Psoas muscle (tissue), 8 donors: ENCODE measurements around the gene SYNPR. TPM values are rescaled to one million over a fixed set of nuclear protein-coding genes. Genes with fewer than 3 reads are reported as not detected.

ENCODE experiments used
- ATAC-seq, 4 donors: fragments of 200-7000 bp; cut with Tn5 transposase; one replicate each; pipeline ENCODE4 v1.9.1; 2020; ENCODE audit warnings: moderate library complexity in 3 of 4, mild to moderate bottlenecking in 2 of 4
- DNase-seq, 2 donors: peaks; one replicate each; pipeline ENCODE4 v3.0.0-alpha.2; 2020
- H3K27ac ChIP-seq: fragments of 200-600 bp; one replicate; pipeline ENCODE4 v1.8.0; 2022
- H3K27me3 ChIP-seq, 3 donors: fragments of 200-600 bp in 1 of 3; one replicate each; pipeline versions ENCODE4 v1.6.1 to v1.8.0; 2013 to 2022; ENCODE audit warnings: low read length in 2 of 3, mild to moderate bottlenecking in 2 of 3, moderate library complexity in 1 of 3; ENCODE audit not compliant: insufficient read depth in 3 of 3
- H3K36me3 ChIP-seq, 2 donors: fragments of 200-600 bp in 1 of 2; one replicate each; pipeline versions ENCODE4 v1.6.1 to v1.8.0; 2013 to 2022; ENCODE audit warnings: low read depth in 1 of 2, mild to moderate bottlenecking in 1 of 2, moderate library complexity in 1 of 2; ENCODE audit not compliant: insufficient read depth in 1 of 2
- H3K4me1 ChIP-seq: fragments of 200-600 bp; one replicate; pipeline ENCODE4 v1.8.0; 2022
- H3K4me3 ChIP-seq: fragments of 200-600 bp; one replicate; pipeline ENCODE4 v1.8.0; 2022; ENCODE audit warnings: mild to moderate bottlenecking
- H3K9me3 ChIP-seq: fragments of 200-600 bp; one replicate; pipeline ENCODE4 v1.8.0; 2022
- WGBS, 3 donors: extraction: QIAGEN DNeasy Blood & Tissue Kit; methylation state at CpG; one replicate each; pipeline versions ENCODE4 v1.1.6 to v1.1.7; 2013; 5-methylcytosine and 5-hydroxymethylcytosine counted together
- intact Hi-C, 2 donors: fragments of 100-400 bp; cut with DNase I; formaldehyde crosslinking; loops; one replicate each; pipeline versions ENCODE4 v1.11.0 to v1.14.2; 2022
- polyA plus RNA-seq, 3 donors: library from polyadenylated mRNA; stranded (reverse); fragments of 200-250 nt; gene quantifications; one replicate each; pipeline ENCODE4 v1.2.3, GENCODE V29; 2013
- total RNA-seq, 4 donors: library from RNA; stranded (reverse); fragmentation: NEBNext Ultra II Directional in 2 of 4; extraction: Animal tissue kit (Norgen Biotek cat#: 25700) in 2 of 4; gene quantifications; one replicate each; pipeline versions ENCODE4 v1.2.1 to v1.2.4, GENCODE V29; 2021 to 2023
- TF ChIP-seq, protein P1 (sequence below): fragments of 200-600 bp; IDR thresholded peaks from one replicate; pipeline ENCODE4 v1.8.0; 2022; ENCODE audit warnings: antibody characterized with exemption
- donor health status: healthy with polysubstance abuse.
- donor health status: DM: no; HTN: no; CAD: no; lungs with moderate emphysema.
- donor health status: Bipolar disorder and iron deficiency.
- donor health status: healthy.
- donor health status: DM: yes; HTN: yes; CAD: no.
- donor health status: DM: no; HTN: no; CAD: no.
- donor health status: DM: no; HTN: no; CAD: no.
- donor health status: DM: yes; HTN: yes; CAD: no.

Gene SYNPR
- total and polyA plus RNA-seq, 7 donors: 0.03 TPM; not detected in 6

DNA sequence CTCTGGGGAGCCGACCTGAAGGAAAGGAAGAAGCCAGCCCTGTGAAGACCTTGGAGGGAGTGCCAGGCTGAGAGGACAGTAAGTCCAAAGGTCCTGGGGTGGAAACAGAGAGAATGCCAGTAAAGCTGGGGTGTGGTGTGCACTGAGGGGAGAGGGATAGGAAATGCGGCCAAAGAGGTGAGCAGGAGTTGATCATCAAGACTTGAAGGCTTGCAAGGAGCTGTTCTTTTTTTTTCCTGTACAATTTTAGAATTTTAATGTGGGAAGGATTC, 73.8 kb downstream of the SYNPR start:
- peaks cover 0 to 7% (median 2%) of the 10 kb centered on the region in 3 donors for H3K27me3 ChIP-seq
- TF ChIP-seq, protein P1, sequence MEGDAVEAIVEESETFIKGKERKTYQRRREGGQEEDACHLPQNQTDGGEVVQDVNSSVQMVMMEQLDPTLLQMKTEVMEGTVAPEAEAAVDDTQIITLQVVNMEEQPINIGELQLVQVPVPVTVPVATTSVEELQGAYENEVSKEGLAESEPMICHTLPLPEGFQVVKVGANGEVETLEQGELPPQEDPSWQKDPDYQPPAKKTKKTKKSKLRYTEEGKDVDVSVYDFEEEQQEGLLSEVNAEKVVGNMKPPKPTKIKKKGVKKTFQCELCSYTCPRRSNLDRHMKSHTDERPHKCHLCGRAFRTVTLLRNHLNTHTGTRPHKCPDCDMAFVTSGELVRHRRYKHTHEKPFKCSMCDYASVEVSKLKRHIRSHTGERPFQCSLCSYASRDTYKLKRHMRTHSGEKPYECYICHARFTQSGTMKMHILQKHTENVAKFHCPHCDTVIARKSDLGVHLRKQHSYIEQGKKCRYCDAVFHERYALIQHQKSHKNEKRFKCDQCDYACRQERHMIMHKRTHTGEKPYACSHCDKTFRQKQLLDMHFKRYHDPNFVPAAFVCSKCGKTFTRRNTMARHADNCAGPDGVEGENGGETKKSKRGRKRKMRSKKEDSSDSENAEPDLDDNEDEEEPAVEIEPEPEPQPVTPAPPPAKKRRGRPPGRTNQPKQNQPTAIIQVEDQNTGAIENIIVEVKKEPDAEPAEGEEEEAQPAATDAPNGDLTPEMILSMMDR: no peak
- no peaks in the 10 kb centered on the region for H3K36me3 ChIP-seq
- no peak overlapping the region for H3K27ac ChIP-seq
- no peaks in the 10 kb centered on the region for H3K4me1 ChIP-seq
- H3K9me3 ChIP-seq: no peaks in the 10 kb centered on the region
- 70 to 83% (median 78%) methylated on average over 2 of the region's 2 CpGs for whole genome bisulfite sequencing, 3 donors
- ATAC-seq: no peak
- no peak overlapping the region for H3K4me3 ChIP-seq
- no peak for DNase-seq
- intact Hi-C loops: no loop called here

DNA sequence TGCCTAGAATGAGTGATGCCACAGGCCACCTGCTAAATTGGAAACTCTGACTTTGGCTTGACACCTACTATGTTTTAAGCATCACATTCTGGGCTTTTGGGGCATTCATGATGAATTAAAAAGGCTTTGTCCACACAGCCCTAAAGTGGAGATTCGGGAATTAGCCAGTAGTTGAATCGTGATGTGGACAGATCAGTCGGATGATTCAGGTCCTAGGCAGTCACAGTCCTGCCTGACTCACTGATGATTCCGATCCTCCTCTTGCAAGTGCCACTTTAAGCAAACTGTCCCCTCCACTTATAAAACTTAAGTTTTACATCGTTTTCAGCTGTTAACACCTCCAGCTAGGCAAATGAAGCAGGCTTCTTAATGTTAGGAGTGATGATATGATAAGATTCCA, 75.3 kb downstream of the SYNPR start:
- TF ChIP-seq, protein P1: no peak
- no peaks in the 10 kb centered on the region for H3K4me1 ChIP-seq
- WGBS, 3 donors: 67 to 73% (median 71%) methylated on average over 5 of the region's 5 CpGs
- intact Hi-C loops: no loop called here
- no peak overlapping the region for H3K27ac ChIP-seq
- DNase-seq (no peak), ATAC-seq (no peak)
- peaks cover 0 to 5% (median 2%) of the 10 kb centered on the region in 3 donors for H3K27me3 ChIP-seq
- no peaks in the 10 kb centered on the region for H3K36me3 ChIP-seq
- no peak overlapping the region for H3K4me3 ChIP-seq
- no peaks in the 10 kb centered on the region for H3K9me3 ChIP-seq

DNA sequence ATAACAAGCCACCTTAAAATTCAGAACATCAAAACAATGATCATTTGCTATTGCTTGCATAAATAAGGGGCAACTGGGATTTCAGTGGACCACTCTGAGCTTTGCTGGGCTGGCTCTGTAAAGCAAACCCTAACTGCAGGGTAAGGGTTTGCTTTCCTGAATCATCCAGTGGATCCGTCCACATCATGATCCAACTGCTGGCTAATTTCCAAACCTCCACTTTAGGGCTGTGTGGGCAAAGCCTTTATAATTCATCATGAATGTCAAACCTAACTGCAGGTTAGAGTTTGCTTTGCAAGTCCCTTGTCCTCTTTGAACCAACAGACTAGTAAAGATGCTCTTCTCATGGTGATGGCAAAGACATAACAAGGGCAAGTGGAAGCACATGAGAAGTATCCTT, 76.1 kb downstream of the SYNPR start:
- Histone ChIP-seq H3K36me3 (no peaks in the 10 kb centered on the region), H3K9me3 (no peaks in the 10 kb centered on the region), H3K27ac (no peak overlapping the region), H3K4me3 (no peak overlapping the region), H3K27me3 (peaks cover 0 to 5% (median 2%) of the 10 kb centered on the region in 3 donors), H3K4me1 (no peaks in the 10 kb centered on the region)
- TF ChIP-seq, protein P1: no peak
- intact Hi-C loops: no loop called here
- WGBS, 3 donors: 30 to 43% (median 37%) methylated on average over 1 of the region's 1 CpG
- DNase-seq (no peak), ATAC-seq (no peak)

DNA sequence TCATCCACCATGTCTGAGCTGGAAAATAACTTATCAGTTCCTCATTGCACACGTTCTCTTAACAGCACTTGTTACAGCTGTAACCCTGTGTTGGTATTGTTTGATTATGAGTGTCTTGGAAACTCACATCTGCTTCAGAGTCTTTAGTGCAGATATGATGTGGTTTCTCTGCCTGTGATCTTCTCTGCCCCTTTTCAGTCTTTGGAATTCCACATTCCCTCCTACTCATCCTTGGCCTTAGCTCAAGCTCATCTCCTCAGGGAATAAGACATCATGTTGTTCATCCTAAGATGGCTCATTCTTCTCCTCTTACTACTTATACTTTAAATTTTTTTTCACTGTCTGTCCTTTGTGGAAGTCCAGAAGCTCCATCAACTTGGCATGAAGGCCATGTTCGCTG, 77.7 kb downstream of the SYNPR start:
- Histone ChIP-seq H3K36me3 (no peaks in the 10 kb centered on the region), H3K4me3 (no peak overlapping the region), H3K27ac (no peak overlapping the region), H3K4me1 (no peaks in the 10 kb centered on the region), H3K9me3 (no peaks in the 10 kb centered on the region), H3K27me3 (peaks cover 0 to 5% (median 0%) of the 10 kb centered on the region in 3 donors)
- ATAC-seq (no peak), DNase-seq (no peak)
- TF ChIP-seq, protein P1: no peak
- 55 to 73% (median 62%) methylated on average over 2 of the region's 2 CpGs for WGBS, 3 donors
- intact Hi-C loops: no loop called here

DNA sequence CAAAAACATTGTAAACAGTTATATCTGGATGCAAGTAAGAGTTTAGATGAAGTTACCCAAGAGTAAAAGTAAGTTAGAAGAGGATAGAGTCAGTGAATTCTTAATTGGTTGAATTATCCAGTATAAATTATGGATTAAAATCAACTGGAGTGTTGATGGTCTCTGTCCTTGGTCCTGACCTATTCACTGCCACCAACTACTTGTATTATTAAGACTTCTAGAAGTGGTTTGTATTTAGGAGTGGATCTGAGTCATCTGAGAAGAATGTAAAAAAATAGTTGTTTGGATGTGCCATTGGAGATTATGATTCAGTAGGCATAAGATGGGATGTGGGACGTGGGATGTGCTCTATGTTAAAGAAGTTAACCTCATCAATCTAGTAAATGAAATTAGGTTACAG, 86.4 kb downstream of the SYNPR start:
- intact Hi-C loops: no loop called here
- H3K4me1 ChIP-seq: no peaks in the 10 kb centered on the region
- H3K4me3 ChIP-seq: no peak overlapping the region
- 17 to 40% (median 18%) methylated on average over 1 of the region's 1 CpG for WGBS, 3 donors
- no peak overlapping the region for H3K27ac ChIP-seq
- no peaks in the 10 kb centered on the region for H3K9me3 ChIP-seq
- ATAC-seq (no peak), DNase-seq (no peak)
- no peaks in the 10 kb centered on the region for H3K36me3 ChIP-seq
- H3K27me3 ChIP-seq: no peaks in the 10 kb centered on the region
- TF ChIP-seq, protein P1: no peak
